ENCODE results near the gene MRPL10.

Gene MRPL10

DNA sequence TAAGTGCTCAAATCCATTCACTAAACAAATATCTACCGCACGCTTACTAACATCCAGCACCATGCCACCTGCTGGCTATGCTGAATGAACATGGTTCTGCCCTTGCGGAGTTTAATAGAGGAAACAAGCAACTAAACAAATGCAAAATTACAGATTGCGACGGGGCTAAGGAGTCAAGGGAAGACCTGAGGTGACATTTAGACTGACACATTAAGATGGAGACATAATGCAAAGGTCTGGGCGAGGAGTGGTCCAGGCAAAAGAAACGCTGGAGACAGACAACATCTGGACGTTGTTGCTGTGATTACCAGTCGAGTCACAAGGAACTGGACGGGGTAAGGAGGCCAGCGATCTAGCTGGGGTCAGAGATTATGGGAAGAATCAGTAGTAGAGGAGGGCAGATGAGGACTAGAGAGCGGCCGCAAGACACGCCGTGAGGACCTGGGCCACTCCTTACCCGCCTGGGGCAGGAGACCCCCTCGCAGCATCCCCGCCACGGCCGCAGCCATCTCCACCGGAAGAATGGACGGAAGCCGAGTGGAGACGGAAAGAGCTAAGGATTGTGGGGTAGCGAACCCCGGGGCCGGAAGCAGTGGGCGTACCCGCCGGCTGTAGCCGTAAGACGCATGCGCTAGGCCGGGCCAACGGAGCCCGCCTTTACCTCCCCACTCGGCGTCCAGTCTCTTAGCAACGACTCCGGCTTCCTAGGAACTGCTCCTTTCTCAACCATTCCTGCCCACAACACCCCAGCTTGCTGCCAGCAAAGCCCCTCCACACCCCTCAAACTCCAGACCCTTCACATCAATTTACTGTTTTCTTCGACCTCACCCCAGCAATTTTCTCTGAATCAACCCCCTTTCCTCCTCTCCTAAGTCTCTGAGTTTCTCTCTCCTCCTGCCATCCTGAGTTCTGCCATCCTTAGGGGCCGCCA is at the start of gene MRPL10, which contains the start of gene LRRC46:
TSS of gene MRPL10 (minus strand) at position 539 of the 931 bp plus-strand sequence. CDS start at position 509, 30 bp downstream.
TSS of gene LRRC46 (plus strand) at position 668 of the 931 bp plus-strand sequence. CDS start 320 bp downstream, outside the sequence.
- in situ Hi-C loops (cut with HindIII; ENCODE audit: low sequenced_read_pairs) = no loop called here

- in situ Hi-C loops (cut with HindIII; ENCODE audit: low sequenced_read_pairs) = no loop called here
These were observed 48.6 kb upstream of the MRPL10 start for GRCh38 chr17:47879776-47880454.

DNA sequence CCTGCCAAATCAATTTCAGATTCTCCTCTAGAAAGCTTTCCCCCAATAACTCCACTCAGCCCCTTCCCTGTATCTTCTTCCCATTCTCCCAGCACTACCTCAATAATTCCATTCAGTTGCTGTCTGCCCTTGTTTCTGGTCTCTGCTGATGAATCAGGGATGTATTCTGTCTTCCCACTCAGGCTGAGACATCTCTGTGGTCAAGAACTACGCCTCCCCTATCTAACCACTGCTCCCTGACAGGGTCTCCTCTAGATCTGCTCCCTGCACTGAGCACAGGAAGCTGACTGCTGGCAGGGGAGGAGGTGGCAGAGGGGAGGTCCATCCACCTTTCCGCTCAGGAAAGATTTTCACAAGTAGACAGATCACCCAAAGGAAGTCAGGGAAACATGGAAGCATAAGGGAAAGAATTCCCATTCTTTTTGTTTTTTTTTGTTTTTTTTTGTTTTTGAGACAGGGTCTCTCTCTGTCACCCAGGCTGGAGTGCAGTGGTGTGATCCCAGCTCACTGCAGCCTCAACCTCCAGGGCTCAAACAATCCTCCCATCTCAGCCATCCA is 47.8 kb upstream of the MRPL10 start:
- in situ Hi-C loops (cut with HindIII; ENCODE audit: low sequenced_read_pairs) = no loop called here

GRCh38 chr17:47878203-47879027 is 47.1 kb upstream of the MRPL10 start:
- in situ Hi-C loops (cut with HindIII; ENCODE audit: low sequenced_read_pairs) = no loop called here

DNA sequence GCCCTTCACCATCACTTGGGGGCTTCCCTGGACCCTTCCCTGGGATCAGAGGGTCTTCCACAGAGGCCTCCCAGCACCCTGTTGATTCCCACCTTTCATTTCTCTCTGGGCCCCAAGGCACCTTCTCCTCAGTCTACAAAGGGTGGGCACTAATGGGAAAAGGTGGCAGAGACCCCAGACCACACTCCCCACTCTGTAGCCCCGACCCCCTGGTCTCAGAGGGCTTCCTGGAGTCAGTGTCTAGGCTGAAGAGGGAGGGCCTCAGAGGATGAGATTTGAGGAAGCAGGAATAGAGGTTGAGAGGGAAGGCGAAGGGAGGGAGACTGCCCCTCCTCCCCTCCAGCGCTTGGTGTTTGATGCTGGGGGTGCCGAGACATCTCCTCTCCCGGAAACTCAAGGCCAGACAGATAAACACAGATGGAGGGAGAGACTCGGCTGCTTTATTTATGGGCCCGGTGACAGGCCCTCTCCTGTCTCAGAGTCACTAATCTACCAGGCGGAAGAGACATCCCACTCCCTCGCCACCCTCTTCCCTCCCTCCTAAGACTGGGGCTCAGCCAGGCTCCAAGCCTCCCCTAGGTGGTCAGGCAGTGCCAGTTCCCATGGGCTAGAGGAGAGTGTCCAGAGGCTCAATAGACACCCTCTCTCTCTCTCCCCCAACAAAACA is 46.2 kb upstream of the MRPL10 start:
- in situ Hi-C loops (cut with HindIII; ENCODE audit: low sequenced_read_pairs) = no loop called here

DNA sequence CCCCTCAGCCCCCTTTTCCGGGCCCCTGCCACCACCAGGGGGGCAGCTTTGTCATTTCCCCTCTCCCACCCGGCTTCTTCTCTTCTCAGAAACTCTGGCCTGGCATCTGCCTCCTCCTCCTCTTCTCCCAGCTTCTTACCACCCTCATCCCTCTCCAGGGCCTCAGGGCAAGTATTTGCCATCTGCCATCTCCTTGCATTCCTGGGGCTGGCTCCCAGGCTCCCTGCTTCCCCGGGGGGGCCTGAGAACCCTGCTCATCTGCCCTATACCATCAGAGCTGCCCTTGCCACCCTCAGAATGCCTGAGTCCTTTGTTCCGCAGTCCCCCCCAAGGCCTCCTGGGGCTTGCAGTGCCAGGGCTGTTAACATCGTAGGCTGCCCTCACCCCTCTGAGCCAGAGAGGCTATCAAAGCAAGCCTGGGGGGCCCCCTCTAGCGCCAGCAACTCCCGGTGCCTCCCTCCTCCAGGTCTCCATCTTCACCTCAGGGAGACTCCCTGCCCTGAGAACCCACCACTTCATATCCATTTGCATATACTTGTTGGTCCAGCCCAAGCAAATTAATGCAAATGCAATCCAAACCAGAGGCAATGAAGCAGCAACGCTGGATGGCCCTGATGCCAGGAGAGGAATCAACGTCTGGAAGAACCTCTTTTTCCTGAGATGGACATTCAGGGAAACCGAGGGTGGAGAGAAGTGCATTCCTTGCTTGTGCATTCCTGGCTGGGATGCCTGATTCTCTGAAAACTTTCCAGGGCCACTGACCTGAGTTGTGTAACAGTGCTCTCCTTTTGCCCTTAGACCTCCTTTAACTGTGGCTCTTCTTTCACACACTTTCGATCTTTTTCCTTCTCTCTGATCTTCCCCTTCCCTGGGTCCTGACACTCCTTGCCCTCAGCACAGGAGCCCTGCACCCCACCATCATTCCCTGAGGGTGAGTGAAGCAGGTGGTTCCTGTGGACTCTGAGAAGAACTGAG is 44.0 kb upstream of the MRPL10 start:
- in situ Hi-C loops (cut with HindIII; ENCODE audit: low sequenced_read_pairs) = no loop called here

- in situ Hi-C loops (cut with HindIII; ENCODE audit: low sequenced_read_pairs) = no loop called here
These were observed 42.1 kb upstream of the MRPL10 start for GRCh38 chr17:47873200-47874090.

- in situ Hi-C loops (cut with HindIII; ENCODE audit: low sequenced_read_pairs) = no loop called here
These were observed 41.4 kb upstream of the MRPL10 start for GRCh38 chr17:47872651-47873161.

DNA sequence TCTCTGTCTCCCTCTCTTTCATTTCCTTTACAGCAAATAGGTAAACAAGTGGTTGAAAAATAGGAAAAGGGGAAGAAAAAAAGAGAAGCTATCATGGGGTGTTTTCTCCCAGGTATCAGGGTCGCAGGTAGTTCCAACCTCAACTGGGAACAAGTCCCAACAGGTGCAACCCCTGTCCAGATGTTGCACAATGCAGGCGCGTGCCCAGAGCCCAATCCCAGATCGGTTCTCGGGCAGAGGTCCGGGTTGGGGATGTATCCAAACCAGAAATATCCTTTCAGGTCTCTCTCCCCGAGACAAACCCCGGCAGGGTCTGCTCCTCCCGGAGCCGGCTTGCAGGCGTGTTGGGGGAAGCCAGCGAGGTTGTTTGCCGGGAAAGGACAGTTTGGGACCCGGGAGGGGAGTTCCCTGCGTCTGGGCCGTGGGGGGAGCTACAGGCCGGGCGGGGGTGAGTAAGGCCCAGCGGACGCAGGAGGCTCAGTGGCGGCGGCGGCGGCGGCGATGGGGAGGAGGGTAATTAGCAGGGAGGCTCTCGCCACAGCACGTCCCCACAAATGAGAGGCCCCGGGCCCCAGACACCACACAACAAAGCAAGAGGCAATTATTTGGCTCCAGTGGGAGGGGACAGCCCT is 40.8 kb upstream of the MRPL10 start:
- in situ Hi-C loops (cut with HindIII; ENCODE audit: low sequenced_read_pairs) = no loop called here

- in situ Hi-C loops (cut with HindIII; ENCODE audit: low sequenced_read_pairs) = no loop called here
These were observed 39.7 kb upstream of the MRPL10 start for GRCh38 chr17:47871048-47871447.

GRCh38 chr17:47870056-47870455 is 38.7 kb upstream of the MRPL10 start:
- in situ Hi-C loops (cut with HindIII; ENCODE audit: low sequenced_read_pairs) = no loop called here

GRCh38 chr17:47869114-47869513 is 37.8 kb upstream of the MRPL10 start:
- in situ Hi-C loops (cut with HindIII; ENCODE audit: low sequenced_read_pairs) = no loop called here

GRCh38 chr17:47867813-47868533 is 36.6 kb upstream of the MRPL10 start:
- in situ Hi-C loops (cut with HindIII; ENCODE audit: low sequenced_read_pairs) = no loop called here

DNA sequence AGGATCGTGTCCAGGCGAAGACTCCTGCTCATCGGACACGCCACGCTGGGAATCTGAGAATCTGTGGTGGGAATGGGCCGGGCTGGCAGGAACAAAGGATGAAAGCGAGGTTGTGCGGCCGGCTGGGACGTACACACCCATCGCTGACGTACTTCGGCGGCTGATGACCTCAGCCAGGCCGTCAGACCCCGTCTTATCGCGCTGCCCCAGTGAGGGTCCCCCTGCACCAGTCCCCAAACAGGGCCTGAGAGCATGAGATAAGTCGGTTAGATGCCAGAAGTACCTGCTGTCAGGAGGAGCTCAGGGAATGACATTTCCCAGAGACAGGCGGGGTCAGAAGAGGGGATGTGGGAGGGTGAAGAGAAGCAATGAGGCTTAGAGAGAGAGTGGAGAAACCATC is 35.6 kb upstream of the MRPL10 start:
- in situ Hi-C loops (cut with HindIII; ENCODE audit: low sequenced_read_pairs) = no loop called here

GRCh38 chr17:47864791-47865216 is 33.5 kb upstream of the MRPL10 start:
- in situ Hi-C loops (cut with HindIII; ENCODE audit: low sequenced_read_pairs) = loop anchor here (5.0 kb wide), 1 partner anchor 77 kb away; the partner anchor contains the start of gene PNPO

DNA sequence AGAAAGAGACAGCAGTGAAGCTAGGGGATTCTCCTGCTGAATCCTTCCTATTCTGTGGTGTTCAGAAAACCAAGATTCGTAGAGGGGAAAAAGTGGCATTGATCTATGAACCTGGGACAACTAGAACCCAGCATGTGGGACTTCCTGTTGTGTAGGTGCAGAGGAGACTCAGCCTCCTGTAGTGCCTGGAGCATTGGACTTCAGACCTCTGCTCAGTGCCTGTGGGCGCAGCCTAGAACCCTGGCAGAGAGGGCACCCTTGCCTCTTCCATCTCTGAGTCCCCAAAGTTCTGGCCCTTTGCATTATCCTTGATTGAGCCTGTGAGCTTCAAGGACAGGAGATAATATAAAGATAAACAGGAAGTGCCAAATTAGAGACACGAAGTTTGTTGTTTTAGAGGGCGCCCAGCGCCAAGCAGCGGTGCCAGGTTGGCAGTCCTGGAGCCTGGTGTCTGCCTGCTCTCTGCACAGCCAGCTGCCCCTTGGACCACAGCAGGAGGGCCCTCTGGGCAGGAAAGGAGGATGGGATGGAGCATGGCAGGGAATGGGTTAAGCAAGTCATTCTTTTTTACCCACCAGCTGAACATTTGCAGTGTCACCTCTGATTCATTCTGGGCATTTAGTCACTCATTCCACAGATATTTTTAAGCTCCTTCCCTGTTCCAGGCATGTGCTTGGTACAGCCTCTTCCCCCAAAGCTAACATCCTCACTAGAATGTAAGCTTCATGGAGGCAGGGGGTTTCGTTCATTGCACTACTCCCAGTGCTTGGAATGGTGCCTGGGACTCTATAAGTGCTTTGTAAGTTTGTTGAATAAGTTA is 31.5 kb upstream of the MRPL10 start:
- in situ Hi-C loops (cut with HindIII; ENCODE audit: low sequenced_read_pairs) = loop anchor here (5.0 kb wide), 1 partner anchor 79 kb away; the partner anchor contains the start of gene PNPO

All from endothelial cell of hepatic sinusoid (primary cell).